HEK293T (cell line): ENCODE results near the gene ZNF655.

Source experiments
- ARNT ChIP-seq: fragments of 450-650 bp; IDR thresholded peaks from 2 replicates; pipeline ENCODE4 v1.6.1; 2017; ENCODE audit warnings: mild to moderate bottlenecking
- BHLHE40 ChIP-seq: fragments of 450-650 bp; IDR thresholded peaks from 2 replicates; pipeline ENCODE4 v1.6.1; 2016; ENCODE audit warnings: mild to moderate bottlenecking, moderate library complexity, borderline replicate concordance
- FOXA1 ChIP-seq: fragments of 450-650 bp; IDR thresholded peaks from 2 replicates; pipeline ENCODE4 v1.6.1; 2016; ENCODE audit warnings: mild to moderate bottlenecking
- FOXM1 ChIP-seq: fragments of 450-650 bp; IDR thresholded peaks from 2 replicates; pipeline ENCODE4 v1.6.1; 2017; ENCODE audit warnings: mild to moderate bottlenecking, borderline replicate concordance
- L3MBTL2 ChIP-seq: fragments of 450-650 bp; conservative IDR thresholded peaks from 2 replicates; pipeline ENCODE4 v1.6.1; 2016; ENCODE audit warnings: mild to moderate bottlenecking
- LEF1 ChIP-seq: fragments of 450-650 bp; IDR thresholded peaks from 2 replicates; pipeline ENCODE4 v1.6.1; 2017; ENCODE audit warnings: mild to moderate bottlenecking, borderline replicate concordance
- SP1 ChIP-seq: fragments of 450-650 bp; IDR thresholded peaks from 2 replicates; pipeline ENCODE4 v1.6.1; 2017
- ZNF384 ChIP-seq: fragments of 450-650 bp; IDR thresholded peaks from 2 replicates; pipeline ENCODE4 v1.6.1; 2016

- TF ChIP-seq LEF1 (no peak), ARNT (no peak), SP1 (no peak), L3MBTL2 (no peak), BHLHE40 (no peak), ZNF384 (no peak), FOXA1 (no peak), FOXM1 (no peak)
Measured at GRCh38 chr7:99525713-99526440, 32.6 kb upstream of the ZNF655 start.
